Fibroblast of peridontal ligament (primary cell): ENCODE data around the gene CLASP1.

Experiments
- DNase-seq: peaks from one replicate; pipeline ENCODE4 v3.0.0-alpha.2; 2010; ENCODE audit errors: extremely low read depth

Gene CLASP1

GRCh38 chr2:121427187-121427689, 222.0 kb downstream of the CLASP1 start:
- DNase-seq = no peak

- no peak for DNase-seq
Measured at GRCh38 chr2:121420486-121420885, 228.8 kb downstream of the CLASP1 start.

- DNase-seq = no peak
Measured at GRCh38 chr2:121419081-121419699, 230.1 kb downstream of the CLASP1 start.

GRCh38 chr2:121418494-121419058, 230.7 kb downstream of the CLASP1 start:
- DNase-seq = no peak

- no peak for DNase-seq
Measured at GRCh38 chr2:121417826-121418225, 231.4 kb downstream of the CLASP1 start.

GRCh38 chr2:121415727-121416126, 233.5 kb downstream of the CLASP1 start:
- DNase-seq = no peak

GRCh38 chr2:121412349-121412748, 236.9 kb downstream of the CLASP1 start:
- no peak for DNase-seq

GRCh38 chr2:121409966-121410365, 239.3 kb downstream of the CLASP1 start:
- DNase-seq = no peak

GRCh38 chr2:121409388-121409787, 239.9 kb downstream of the CLASP1 start:
- DNase-seq = no peak

- peak; percentile 32 for DNase-seq
Measured at GRCh38 chr2:121408641-121409040, 240.6 kb downstream of the CLASP1 start.

- DNase-seq = no peak
Measured at GRCh38 chr2:121405233-121405632, 244.0 kb downstream of the CLASP1 start.

GRCh38 chr2:121400201-121400600, 249.1 kb downstream of the CLASP1 start:
- DNase-seq = no peak

GRCh38 chr2:121398853-121399252, 250.4 kb downstream of the CLASP1 start:
- DNase-seq = no peak

GRCh38 chr2:121390082-121390692, 259.1 kb downstream of the CLASP1 start:
- DNase-seq = peak; percentile 9

GRCh38 chr2:121388371-121388770, 260.9 kb downstream of the CLASP1 start:
- DNase-seq = no peak

GRCh38 chr2:121387591-121388325, 261.5 kb downstream of the CLASP1 start:
- DNase-seq = no peak

GRCh38 chr2:121386707-121387106, 262.6 kb downstream of the CLASP1 start:
- DNase-seq = peak; percentile 40

- no peak for DNase-seq
Measured at GRCh38 chr2:121386102-121386501, 263.2 kb downstream of the CLASP1 start.

- DNase-seq = no peak
Measured at GRCh38 chr2:121382744-121383143, 266.5 kb downstream of the CLASP1 start.

- DNase-seq = peak; percentile 16
Measured at GRCh38 chr2:121377646-121378045, 271.6 kb downstream of the CLASP1 start.

- DNase-seq = peak; percentile 23
Measured at GRCh38 chr2:121376535-121377250, 272.6 kb downstream of the CLASP1 start.

GRCh38 chr2:121375621-121376159, 273.6 kb downstream of the CLASP1 start:
- DNase-seq = peak; percentile 24
